HepG2 (cell line): ENCODE results near the gene QSER1. TPM values are rescaled to one million over a fixed set of nuclear protein-coding genes. Genes with fewer than 3 reads are reported as not detected.

Experiments
- ATAC-seq: fragments of 200-7000 bp; cut with Tn5 transposase; 3 replicates; pipeline ENCODE4 v1.9.1; 2020; ENCODE audit warnings: mild to moderate bottlenecking, moderate library complexity
- BruUV-seq: library from RNA; stranded (reverse); fragments of 400-500 nt; replicated peaks from 2 replicates; lab custom pipeline; 2021; lab: Mats Ljungman, UMichigan
- CTCF ChIA-PET: fragments of 300-600 bp; formaldehyde crosslinking; extraction: SDS; loops from one replicate; lab custom pipeline; 2021; ENCODE audit warnings: low total read pairs, inconsistent platforms, low intra/inter-chr PET ratio; lab: Yijun Ruan, JAX
- POLR2A ChIA-PET: fragments of 350-600 bp; sonication (Branson Sonifier 250); formaldehyde crosslinking; loops from one replicate; lab custom pipeline; 2020; ENCODE audit warnings: antibody characterized with exemption, inconsistent platforms; lab: Yijun Ruan, JAX
- DNase-seq: peaks from one replicate; pipeline ENCODE4 v3.0.0-alpha.2; 2015; ENCODE audit warnings: low spot score
- FAIRE-seq: peaks from 3 replicates; lab custom pipeline; 2011; peaks lifted over from hg19 to GRCh38; lab: Jason Lieb, UNC
- H2AFZ ChIP-seq: one replicate; pipeline ENCODE4 v1.6.1; 2011; ENCODE audit warnings: low read length, inconsistent platforms
- H3K27ac ChIP-seq: fragments of 300-600 bp; 3 replicates; pipeline ENCODE4 v1.8.0; 2011; ENCODE audit warnings: mixed run types, mild to moderate bottlenecking, mixed read lengths, low read length, inconsistent platforms; ENCODE audit not compliant: insufficient read depth; ENCODE audit errors: extremely low read length
- H3K27me3 ChIP-seq, 2 experiments: fragments of 200-600 bp in 1 of 2; 2 replicates in 1 of 2; 3 replicates in 1 of 2; pipeline versions ENCODE4 v1.6.0 to v1.8.0; 2011; ENCODE audit warnings: low read length in 2 of 2, mild to moderate bottlenecking in 2 of 2, moderate library complexity in 2 of 2, inconsistent platforms in 1 of 2; ENCODE audit not compliant: insufficient read depth in 2 of 2, control insufficient read depth in 1 of 2
- H3K36me3 ChIP-seq, 2 experiments: fragments of 200-600 bp in 1 of 2; replicated peaks in 1 of 2; 2 replicates in 1 of 2; 3 replicates in 1 of 2; pipeline versions ENCODE4 v1.5.1 to v1.8.0; 2011; ENCODE audit warnings: low read length in 2 of 2, inconsistent platforms in 1 of 2; ENCODE audit not compliant: insufficient read depth in 2 of 2, control insufficient read depth in 1 of 2
- H3K4me1 ChIP-seq: 2 replicates; pipeline ENCODE4 v1.5.1; 2012; ENCODE audit warnings: low read length, inconsistent platforms; ENCODE audit not compliant: insufficient read depth
- H3K4me2 ChIP-seq: 2 replicates; pipeline ENCODE4 v1.6.0; 2011; ENCODE audit warnings: low read depth, low read length, inconsistent platforms
- H3K4me3 ChIP-seq, 3 experiments: fragments of 200-600 bp in 1 of 3; sonication (generic), shearing (Covaris generic) in 1 of 3; replicated peaks in 1 of 3; 2 replicates each; pipeline ENCODE4 v1.5.1; 2011 to 2016; ENCODE audit warnings: low read length in 3 of 3, inconsistent platforms in 2 of 3, low read depth in 2 of 3, mild to moderate bottlenecking in 2 of 3, control low read depth in 1 of 3, mixed read lengths in 1 of 3; ENCODE audit not compliant: insufficient read depth in 1 of 3
- H3K79me2 ChIP-seq: one replicate; pipeline ENCODE4 v1.6.1; 2011; ENCODE audit warnings: low read length, inconsistent platforms; ENCODE audit not compliant: insufficient read depth
- H3K9ac ChIP-seq: 2 replicates; pipeline ENCODE4 v1.6.0; 2011; ENCODE audit warnings: mild to moderate bottlenecking, low read depth, low read length, inconsistent platforms; ENCODE audit not compliant: insufficient read depth
- H3K9me3 ChIP-seq: 2 replicates; pipeline ENCODE4 v1.5.1; 2012; ENCODE audit warnings: mild to moderate bottlenecking, low read length
- H4K20me1 ChIP-seq: 2 replicates; pipeline ENCODE4 v1.6.0; 2011; ENCODE audit warnings: inconsistent platforms, mild to moderate bottlenecking, low read length, moderate library complexity; ENCODE audit not compliant: insufficient read depth
- CENPX ChIP-seq: sonication (generic); formaldehyde crosslinking; IDR thresholded peaks from 2 replicates; pipeline ENCODE4 v1.9.0; 2021; ENCODE audit warnings: mild to moderate bottlenecking, missing genetic modification reagents, moderate library complexity
- KLF11 ChIP-seq: IDR thresholded peaks from 2 replicates; pipeline ENCODE4 v1.6.1; 2016; ENCODE audit warnings: missing compliant biosample characterization
- PITX1 ChIP-seq: sonication (generic); formaldehyde crosslinking; IDR thresholded peaks from 2 replicates; pipeline ENCODE4 v1.5.1; 2020; ENCODE audit warnings: mild to moderate bottlenecking, missing genetic modification reagents
- RARG ChIP-seq: sonication (generic); formaldehyde crosslinking; IDR thresholded peaks from 2 replicates; pipeline ENCODE4 v1.4.0; 2020; ENCODE audit warnings: low read depth, mild to moderate bottlenecking, missing genetic modification reagents
- TSC22D2 ChIP-seq: sonication (generic); formaldehyde crosslinking; IDR thresholded peaks from 2 replicates; pipeline ENCODE4 v1.5.1; 2020; ENCODE audit warnings: missing genetic modification reagents, mild to moderate bottlenecking, borderline replicate concordance
- ZNF280B ChIP-seq: sonication (generic); formaldehyde crosslinking; IDR thresholded peaks from 2 replicates; pipeline ENCODE4 v1.5.0; 2020; ENCODE audit warnings: missing genetic modification reagents, mild to moderate bottlenecking, borderline replicate concordance
- ZNF530 ChIP-seq: sonication (generic); formaldehyde crosslinking; IDR thresholded peaks from 2 replicates; pipeline ENCODE4 v1.5.0; 2020; ENCODE audit warnings: low read depth, mild to moderate bottlenecking, missing genetic modification reagents
- ZNF674 ChIP-seq: sonication (generic); formaldehyde crosslinking; IDR thresholded peaks from 2 replicates; pipeline ENCODE4 v1.5.0; 2020; ENCODE audit warnings: low read depth, mild to moderate bottlenecking, missing genetic modification reagents
- in situ Hi-C: cut with HindIII; loops from 2 replicates; pipeline ENCODE4 v1.10.0; 2017; ENCODE audit warnings: low pct_unique_long_range_greater_than_20kb; ENCODE audit not compliant: extremely low pct_ligation_motif_present
- intact Hi-C: fragments of 100-400 bp; cut with micrococcal nuclease; formaldehyde crosslinking; loops from one replicate; pipeline ENCODE4 v1.10.0; 2022; ENCODE audit not compliant: unreplicated experiment
- polyA plus RNA-seq, 8 experiments: library from polyadenylated mRNA; depleted of rRNA in 3 of 8; stranded (reverse) in 7 of 8; unstranded in 1 of 8; fragments of >200 nt; fragmentation: Illumina TruSeq in 4 of 8; extraction: Trizol in 4 of 8; gene quantifications; 2 replicates each; pipeline versions ENCODE4 v1.2.1 to v1.2.3, GENCODE V29; 2011 to 2016; ENCODE audit warnings: low read depth in 4 of 8, missing spikeins in 1 of 8, mixed read lengths in 1 of 8; ENCODE audit not compliant: insufficient read depth in 1 of 8
- total RNA-seq, 5 experiments: library from RNA; depleted of rRNA; stranded (reverse); fragments of >200 nt; fragmentation: Illumina TruSeq; extraction: Trizol; gene quantifications; 2 replicates each; pipeline ENCODE4 v1.2.3, GENCODE V29; 2016; ENCODE audit warnings: low read depth in 1 of 5
- TF ChIP-seq, protein P1 (sequence below): sonication (generic); formaldehyde crosslinking; IDR thresholded peaks from 2 replicates; pipeline ENCODE4 v1.5.0; 2020; ENCODE audit warnings: mild to moderate bottlenecking, low read depth, missing genetic modification reagents, borderline replicate concordance
- TF ChIP-seq, protein P2 (sequence below): sonication (generic); formaldehyde crosslinking; IDR thresholded peaks from 2 replicates; pipeline ENCODE4 v1.9.0; 2021; ENCODE audit warnings: missing genetic modification reagents, mild to moderate bottlenecking, borderline replicate concordance

Gene QSER1
- total and polyA plus RNA-seq, 2 of the 13 experiments (the other 11 are each of a cell fraction or from before 2014, with no cell fraction given) = 8.9 to 17.3 TPM

DNA sequence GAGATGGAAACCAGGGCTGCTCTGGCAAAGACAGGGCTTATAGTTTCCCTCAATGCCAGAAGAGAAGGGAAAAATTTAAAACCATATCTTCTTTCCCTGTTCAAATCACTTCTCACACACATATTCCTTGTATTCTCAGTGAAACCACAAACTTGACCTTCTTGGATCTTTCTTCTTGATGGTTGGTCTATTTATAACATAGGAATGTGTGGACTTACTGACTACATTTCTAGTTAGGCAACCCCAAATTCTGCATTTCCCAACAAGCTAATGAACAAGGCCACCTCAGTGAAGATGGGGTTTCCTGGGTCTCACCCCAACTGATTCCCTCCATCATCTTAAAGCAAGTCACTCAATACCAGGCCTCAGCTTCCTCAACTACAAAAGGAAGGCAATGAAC, 3.8 kb upstream of the QSER1 start:
- in situ Hi-C loops (no loop called here), intact Hi-C loops (no loop called here)
- no peak overlapping the region for H2AFZ ChIP-seq
- H3K27ac ChIP-seq = no peak overlapping the region
- no peak for DNase-seq
- FAIRE-seq = no peak
- ChIA-PET POLR2A (no interaction called here), CTCF (no interaction called here)
- no peak overlapping the region for H3K4me2 ChIP-seq
- ATAC-seq = no peak
- H3K4me1 ChIP-seq = peaks cover 7% of the 10 kb centered on the region
- H3K36me3 ChIP-seq = no peaks in the 10 kb centered on the region
- H4K20me1 ChIP-seq = no peaks in the 10 kb centered on the region
- peaks cover 0 to 3% of the 10 kb centered on the region in 2 experiments; a peak in 1 of 5 replicates for H3K27me3 ChIP-seq
- H3K9ac ChIP-seq = no peak overlapping the region
- TF ChIP-seq, protein P1, sequence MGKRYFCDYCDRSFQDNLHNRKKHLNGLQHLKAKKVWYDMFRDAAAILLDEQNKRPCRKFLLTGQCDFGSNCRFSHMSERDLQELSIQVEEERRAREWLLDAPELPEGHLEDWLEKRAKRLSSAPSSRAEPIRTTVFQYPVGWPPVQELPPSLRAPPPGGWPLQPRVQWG (CRISPR knock-in tag) = no peak
- TF ChIP-seq ZNF674 (no peak), TSC22D2 (no peak), KLF11 (no peak), ZNF530 (no peak), ZNF280B (CRISPR knock-in tag) (no peak), RARG (no peak), PITX1 (CRISPR knock-in tag) (no peak), CENPX (CRISPR knock-in tag) (no peak)
- TF ChIP-seq, protein P2, sequence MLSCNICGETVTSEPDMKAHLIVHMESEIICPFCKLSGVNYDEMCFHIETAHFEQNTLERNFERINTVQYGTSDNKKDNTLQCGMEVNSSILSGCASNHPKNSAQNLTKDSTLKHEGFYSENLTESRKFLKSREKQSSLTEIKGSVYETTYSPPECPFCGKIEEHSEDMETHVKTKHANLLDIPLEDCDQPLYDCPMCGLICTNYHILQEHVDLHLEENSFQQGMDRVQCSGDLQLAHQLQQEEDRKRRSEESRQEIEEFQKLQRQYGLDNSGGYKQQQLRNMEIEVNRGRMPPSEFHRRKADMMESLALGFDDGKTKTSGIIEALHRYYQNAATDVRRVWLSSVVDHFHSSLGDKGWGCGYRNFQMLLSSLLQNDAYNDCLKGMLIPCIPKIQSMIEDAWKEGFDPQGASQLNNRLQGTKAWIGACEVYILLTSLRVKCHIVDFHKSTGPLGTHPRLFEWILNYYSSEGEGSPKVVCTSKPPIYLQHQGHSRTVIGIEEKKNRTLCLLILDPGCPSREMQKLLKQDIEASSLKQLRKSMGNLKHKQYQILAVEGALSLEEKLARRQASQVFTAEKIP = no peak
- peaks cover 4% of the 10 kb centered on the region for H3K79me2 ChIP-seq
- no peaks in the 10 kb centered on the region for H3K9me3 ChIP-seq
- no peak overlapping the region for H3K4me3 ChIP-seq
- BruUV-seq = no TSS peak
